ENCODE results near the gene DRC7. TPM values are rescaled to one million over a fixed set of nuclear protein-coding genes. Genes with fewer than 3 reads are reported as not detected.

The DRC7 gene
- total and polyA plus RNA-seq, 9 of the 15 experiments (the other 6 are each of a cell fraction or from before 2014, with no cell fraction given), result 0.04 to 0.33 (median 0.12) TPM; not detected in 3

- TF ChIP-seq ZHX1 (conservative IDR thresholded peaks at IDR 0.05; ENCODE audit: low read length), result peak; percentile 67; the same call in 1 of the 2 replicates
- TF ChIP-seq ZNF431 (CRISPR knock-in tag; IDR thresholded peaks at IDR 0.05), result no peak
- TF ChIP-seq ZBTB43 (CRISPR knock-in tag; IDR thresholded peaks at IDR 0.05), result peak; percentile 70; the same call in 1 of the 2 replicates
- peak; percentile 83 for TF ChIP-seq BCOR (IDR thresholded peaks at IDR 0.05)
- TF ChIP-seq ADNP (tag; IDR thresholded peaks at IDR 0.05), result peak; percentile 94
- TF ChIP-seq PHF20 (IDR thresholded peaks at IDR 0.05; ENCODE audit: partially characterized antibody), result no peak
- TF ChIP-seq CTCFL (IDR thresholded peaks at IDR 0.05; ENCODE audit: borderline replicate concordance, insufficient read depth, low read depth, low read length, poor library complexity, severe bottlenecking), result peak; percentile 98
- TF ChIP-seq TCF7 (IDR thresholded peaks at IDR 0.05; ENCODE audit: borderline replicate concordance), result peak; percentile 44; the same call in 1 of the 2 replicates
- TF ChIP-seq ZNF57 (CRISPR knock-in tag; IDR thresholded peaks at IDR 0.05), result no peak
- peak; percentile 77 for TF ChIP-seq MYNN (IDR thresholded peaks at IDR 0.05)
- TF ChIP-seq MYNN (CRISPR knock-in tag; IDR thresholded peaks at IDR 0.05), result no peak
- no peak for TF ChIP-seq SRSF3 (IDR thresholded peaks at IDR 0.05; ENCODE audit: insufficient read depth, low read length)
- peak; percentile 59; the same call in 1 of the 2 replicates for TF ChIP-seq CREM (IDR thresholded peaks at IDR 0.05; ENCODE audit: low read depth)
- TF ChIP-seq ZBTB33 (CRISPR knock-in tag; IDR thresholded peaks at IDR 0.05), result peak; percentile 86
- no peak for TF ChIP-seq E2F5 (CRISPR knock-in tag; IDR thresholded peaks at IDR 0.05)
- TF ChIP-seq ZBTB7A (IDR thresholded peaks at IDR 0.05; ENCODE audit: borderline replicate concordance, control insufficient read depth, low read depth, low read length), result no peak
- TF ChIP-seq ATF7 (IDR thresholded peaks at IDR 0.05), result 0 out of 2 replicates have a peak, but pooled peaks have one; percentile 21
These were observed 45.8 kb upstream of the DRC7 start (continued) for GRCh38 chr16:57648581-57649442.
